ENCODE measurements around the gene AGPAT4. TPM values are rescaled to one million over a fixed set of nuclear protein-coding genes. Genes with fewer than 3 reads are reported as not detected.
A peak's percentile ranks its signal among the peaks of the same experiment; 100 is the strongest.

AGPAT4 gene
- total RNA-seq, 1 experiment from 2014 or later, result 12.0 TPM

- no peak for DNase-seq (ENCODE audit: low read depth)
Measured at GRCh38 chr6:161281092-161281491, 7.2 kb upstream of the AGPAT4 start.

GRCh38 chr6:161279677-161280415 lies 6.0 kb upstream of the AGPAT4 start:
- DNase-seq (ENCODE audit: low read depth), result no peak

- no peak for DNase-seq (ENCODE audit: low read depth)
Measured at GRCh38 chr6:161276605-161277155, 2.8 kb upstream of the AGPAT4 start.

GRCh38 chr6:161274898-161275297 lies 1.0 kb upstream of the AGPAT4 start:
- no peak for DNase-seq (ENCODE audit: low read depth)

- DNase-seq (ENCODE audit: low read depth), result no peak
Measured at GRCh38 chr6:161274488-161274858, 612 bp upstream of the AGPAT4 start.

GRCh38 chr6:161273274-161273751 lies 548 bp downstream of the AGPAT4 start:
- peak; percentile 65 for DNase-seq (ENCODE audit: low read depth)

- peak; percentile 72 for DNase-seq (ENCODE audit: low read depth)
Measured at GRCh38 chr6:161272635-161273273, 1.1 kb downstream of the AGPAT4 start.

- DNase-seq (ENCODE audit: low read depth), result peak; percentile 63
Measured at GRCh38 chr6:161271343-161272030, 2.4 kb downstream of the AGPAT4 start.

- DNase-seq (ENCODE audit: low read depth), result no peak
Measured at GRCh38 chr6:161270116-161270515, 3.7 kb downstream of the AGPAT4 start.

GRCh38 chr6:161269310-161269709 lies 4.6 kb downstream of the AGPAT4 start:
- no peak for DNase-seq (ENCODE audit: low read depth)

- DNase-seq (ENCODE audit: low read depth), result no peak
Measured at GRCh38 chr6:161268531-161269210, 5.2 kb downstream of the AGPAT4 start.

GRCh38 chr6:161266513-161267230 lies 7.2 kb downstream of the AGPAT4 start:
- no peak for DNase-seq (ENCODE audit: low read depth)

GRCh38 chr6:161265975-161266374 lies 7.9 kb downstream of the AGPAT4 start:
- DNase-seq (ENCODE audit: low read depth), result peak; percentile 71

GRCh38 chr6:161265554-161265953 lies 8.3 kb downstream of the AGPAT4 start:
- no peak for DNase-seq (ENCODE audit: low read depth)

- DNase-seq (ENCODE audit: low read depth), result no peak
Measured at GRCh38 chr6:161264181-161264580, 9.7 kb downstream of the AGPAT4 start.

GRCh38 chr6:161261816-161262215 lies 12.0 kb downstream of the AGPAT4 start:
- no peak for DNase-seq (ENCODE audit: low read depth)

- peak; percentile 62 for DNase-seq (ENCODE audit: low read depth)
Measured at GRCh38 chr6:161261325-161261724, 12.5 kb downstream of the AGPAT4 start.

GRCh38 chr6:161259302-161259701 lies 14.6 kb downstream of the AGPAT4 start:
- DNase-seq (ENCODE audit: low read depth), result no peak

GRCh38 chr6:161257793-161258457 lies 15.9 kb downstream of the AGPAT4 start:
- peak; percentile 99 for DNase-seq (ENCODE audit: low read depth)

- DNase-seq (ENCODE audit: low read depth), result no peak
Measured at GRCh38 chr6:161256407-161256806, 17.5 kb downstream of the AGPAT4 start.

GRCh38 chr6:161255518-161255917 lies 18.3 kb downstream of the AGPAT4 start:
- DNase-seq (ENCODE audit: low read depth), result no peak
